WTC11 (cell line): ENCODE data around the gene RIPK1. TPM values are rescaled to one million over a fixed set of nuclear protein-coding genes. Genes with fewer than 3 reads are reported as not detected.
"Not testable (repeated sequence)": the region's sequence is repeated elsewhere in the genome, so short reads cannot be mapped to it uniquely, and the experiment has no call there.

Experiments
- ATAC-seq: fragments of 200-7000 bp; cut with Tn5 transposase; 2 replicates; pipeline ENCODE4 v1.10.0; 2021; ENCODE audit warnings: mild to moderate bottlenecking, moderate library complexity
- CTCF ChIA-PET: fragments of 300-600 bp; sonication (Branson Sonifier 250); formaldehyde crosslinking; loops from one replicate; lab custom pipeline; 2021; ENCODE audit warnings: antibody characterized with exemption; lab: Charles Lee
- POLR2A ChIA-PET: fragments of 350-600 bp; sonication (Branson Sonifier 250); formaldehyde crosslinking; loops from one replicate; lab custom pipeline; 2021; ENCODE audit warnings: antibody characterized with exemption; lab: Charles Lee
- DNase-seq: peaks from one replicate; pipeline ENCODE4 v3.0.0; 2021; ENCODE audit warnings: low spot score
- H3K27ac Mint-ChIP-seq: 2 replicates; pipeline ENCODE4 v1.8.0; 2021; ENCODE audit warnings: mixed read lengths
- H3K27me3 Mint-ChIP-seq: 2 replicates; pipeline ENCODE4 v1.8.0; 2021; ENCODE audit warnings: low read depth, mild to moderate bottlenecking, moderate library complexity, mixed read lengths
- H3K36me3 Mint-ChIP-seq: 2 replicates; pipeline ENCODE4 v1.8.0; 2021; ENCODE audit warnings: mixed read lengths
- H3K4me1 Mint-ChIP-seq: 2 replicates; pipeline ENCODE4 v1.8.0; 2022; ENCODE audit warnings: mixed read lengths
- H3K4me3 Mint-ChIP-seq: 2 replicates; pipeline ENCODE4 v1.8.0; 2021; ENCODE audit warnings: mild to moderate bottlenecking, moderate library complexity, mixed read lengths
- H3K9me3 Mint-ChIP-seq: 2 replicates; pipeline ENCODE4 v1.8.0; 2021; ENCODE audit warnings: mixed read lengths
- AR ChIP-seq: fragments of 250-450 bp; sonication (Bioruptor Pico); IDR thresholded peaks from 2 replicates; pipeline ENCODE4 v1.9.0; 2021; ENCODE audit warnings: mild to moderate bottlenecking
- CBFB ChIP-seq: sonication (generic); formaldehyde crosslinking; IDR thresholded peaks from 2 replicates; pipeline ENCODE4 v1.8.1; 2022; ENCODE audit warnings: mild to moderate bottlenecking, low read depth, missing genetic modification reagents
- E2F4 ChIP-seq: sonication (generic); formaldehyde crosslinking; IDR thresholded peaks from 2 replicates; pipeline ENCODE4 v1.8.1; 2022; ENCODE audit warnings: low read depth, mild to moderate bottlenecking, moderate library complexity, missing genetic modification reagents, borderline replicate concordance
- FOXK1 ChIP-seq: sonication (generic); formaldehyde crosslinking; IDR thresholded peaks from 2 replicates; pipeline ENCODE4 v1.8.0; 2022; ENCODE audit warnings: mild to moderate bottlenecking, moderate library complexity, missing genetic modification reagents
- GABPB1 ChIP-seq: sonication (generic); formaldehyde crosslinking; IDR thresholded peaks from 2 replicates; pipeline ENCODE4 v1.8.1; 2023; ENCODE audit warnings: mild to moderate bottlenecking, missing genetic modification reagents
- GRHL2 ChIP-seq: fragments of 250-450 bp; sonication (Bioruptor Pico); IDR thresholded peaks from 2 replicates; pipeline ENCODE4 v1.8.0; 2022; ENCODE audit warnings: mild to moderate bottlenecking, moderate library complexity; ENCODE audit not compliant: insufficient replicate concordance, severe bottlenecking
- GTF2I ChIP-seq: fragments of 250-450 bp; sonication (Bioruptor Pico); conservative IDR thresholded peaks from 2 replicates; pipeline ENCODE4 v1.4.0; 2021; ENCODE audit warnings: mild to moderate bottlenecking
- MXD4 ChIP-seq: fragments of 250-450 bp; sonication (Bioruptor Pico); IDR thresholded peaks from 2 replicates; pipeline ENCODE4 v1.8.0; 2021; ENCODE audit warnings: mild to moderate bottlenecking, moderate library complexity, borderline replicate concordance
- NFYB ChIP-seq: sonication (generic); formaldehyde crosslinking; conservative IDR thresholded peaks from 2 replicates; pipeline ENCODE4 v1.8.0; 2022; ENCODE audit warnings: low read depth, missing genetic modification reagents
- NR3C1 ChIP-seq: sonication (generic); formaldehyde crosslinking; conservative IDR thresholded peaks from 2 replicates; pipeline ENCODE4 v1.8.1; 2023; ENCODE audit warnings: low read depth, mild to moderate bottlenecking, missing genetic modification reagents
- OVOL2 ChIP-seq: fragments of 250-450 bp; sonication (Bioruptor Pico); IDR thresholded peaks from 2 replicates; pipeline ENCODE4 v1.9.0; 2021; ENCODE audit warnings: mild to moderate bottlenecking, borderline replicate concordance
- RORB ChIP-seq: fragments of 250-450 bp; sonication (Bioruptor Pico); IDR thresholded peaks from 2 replicates; pipeline ENCODE4 v1.9.0; 2021; ENCODE audit warnings: mild to moderate bottlenecking
- SOX15 ChIP-seq: fragments of 250-450 bp; sonication (Bioruptor Pico); IDR thresholded peaks from 2 replicates; pipeline ENCODE4 v1.9.0; 2021; ENCODE audit warnings: mild to moderate bottlenecking
- SP1 ChIP-seq: sonication (generic); formaldehyde crosslinking; conservative IDR thresholded peaks from 2 replicates; pipeline ENCODE4 v1.8.1; 2022; ENCODE audit warnings: missing genetic modification reagents
- ZBTB43 ChIP-seq: sonication (generic); formaldehyde crosslinking; IDR thresholded peaks from 2 replicates; pipeline ENCODE4 v1.8.1; 2023; ENCODE audit warnings: mild to moderate bottlenecking, missing genetic modification reagents
- ZNF138 ChIP-seq: sonication (generic); formaldehyde crosslinking; conservative IDR thresholded peaks from 2 replicates; pipeline ENCODE4 v1.8.1; 2022; ENCODE audit warnings: mild to moderate bottlenecking, moderate library complexity, missing genetic modification reagents
- ZNF232 ChIP-seq: sonication (generic); formaldehyde crosslinking; IDR thresholded peaks from 2 replicates; pipeline ENCODE4 v1.8.0; 2022; ENCODE audit warnings: mild to moderate bottlenecking, missing genetic modification reagents
- ZNF425 ChIP-seq: fragments of 250-450 bp; sonication (Bioruptor Pico); conservative IDR thresholded peaks from 2 replicates; pipeline ENCODE4 v1.9.0; 2021; ENCODE audit warnings: mild to moderate bottlenecking
- total RNA-seq: library from RNA; stranded (reverse); gene quantifications from 3 replicates; pipeline ENCODE4 v1.2.3, GENCODE V29; 2021
- TF ChIP-seq, protein P1 (sequence below): sonication (generic); formaldehyde crosslinking; IDR thresholded peaks from 2 replicates; pipeline ENCODE4 v1.8.0; 2022; ENCODE audit warnings: mild to moderate bottlenecking, missing genetic modification reagents
- TF ChIP-seq, protein P2 (sequence below): sonication (generic); formaldehyde crosslinking; IDR thresholded peaks from 2 replicates; pipeline ENCODE4 v1.8.0; 2023; ENCODE audit warnings: missing genetic modification reagents

The RIPK1 gene
- total RNA-seq, 1 experiment from 2014 or later: 8.7 TPM

DNA sequence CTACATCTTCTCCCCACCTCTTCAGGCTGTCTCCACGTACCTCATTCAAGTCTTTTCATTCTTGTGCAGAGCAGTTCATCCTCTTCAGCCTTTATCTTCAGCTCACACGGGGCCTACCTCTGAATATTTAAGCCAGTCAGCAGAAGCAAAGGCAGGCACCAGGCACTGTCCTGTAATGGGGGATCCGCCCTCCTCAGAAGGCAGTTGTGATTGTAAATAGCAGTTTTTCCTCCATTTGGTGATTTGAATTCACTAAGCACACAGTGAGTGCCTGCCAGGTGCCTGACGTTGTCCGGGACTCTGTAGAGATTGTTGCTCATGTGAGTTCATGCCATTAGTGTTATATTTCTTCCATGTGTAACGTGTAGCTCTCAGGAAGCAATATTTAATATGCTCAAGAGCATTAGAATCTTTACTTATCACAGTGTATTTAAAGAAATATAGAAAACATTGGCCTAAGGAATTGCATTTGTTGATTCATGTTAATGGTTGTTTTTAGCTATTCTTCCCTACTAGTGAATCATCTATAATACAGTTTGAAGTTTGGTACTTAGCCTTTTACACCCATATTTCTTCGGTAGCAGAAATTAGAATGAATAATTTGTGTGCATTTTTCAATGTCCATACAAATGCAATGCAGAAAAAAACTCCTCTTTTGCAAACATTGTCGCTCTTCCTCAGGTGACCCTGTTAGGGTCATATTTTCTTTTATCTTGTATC is 68.2 kb downstream of the RIPK1 start:
- ATAC-seq (peak; percentile 27), DNase-seq (no peak)
- CTCF ChIA-PET: interaction anchor here (1.9 kb wide), 1 partner anchor 115 kb away, joined by 9 read pairs; no protein-coding TSS in a partner anchor
- Mint-ChIP-seq H3K27me3 (no peaks in the 10 kb centered on the region), H3K4me1 (peaks cover 27% of the 10 kb centered on the region), H3K4me3 (no peak overlapping the region), H3K27ac (peak overlapping the region; percentile 41; the same call in 1 of the 2 replicates), H3K36me3 (peaks cover 70% of the 10 kb centered on the region), H3K9me3 (no peaks in the 10 kb centered on the region)
- POLR2A ChIA-PET: no interaction called here
- TF ChIP-seq, protein P1, sequence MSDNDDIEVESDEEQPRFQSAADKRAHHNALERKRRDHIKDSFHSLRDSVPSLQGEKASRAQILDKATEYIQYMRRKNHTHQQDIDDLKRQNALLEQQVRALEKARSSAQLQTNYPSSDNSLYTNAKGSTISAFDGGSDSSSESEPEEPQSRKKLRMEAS (CRISPR knock-in tag): no peak
- TF ChIP-seq ZNF138 (CRISPR knock-in tag): no peak
- TF ChIP-seq GTF2I (CRISPR knock-in tag): no peak
- no peak for TF ChIP-seq ZBTB43 (CRISPR knock-in tag)
- no peak for TF ChIP-seq GRHL2
- TF ChIP-seq RORB (CRISPR knock-in tag): no peak
- no peak for TF ChIP-seq FOXK1 (CRISPR knock-in tag)

GRCh38 chr6:3137057-3137777 is 68.9 kb downstream of the RIPK1 start:
- POLR2A ChIA-PET: no interaction called here
- peak overlapping the region; percentile 41; the same call in 1 of the 2 replicates for H3K27ac Mint-ChIP-seq
- CTCF ChIA-PET: interaction anchor here (1.9 kb wide), 1 partner anchor 114 kb away, joined by 9 read pairs; no protein-coding TSS in a partner anchor
- peaks cover 27% of the 10 kb centered on the region for H3K4me1 Mint-ChIP-seq
- H3K36me3 Mint-ChIP-seq: peaks cover 63% of the 10 kb centered on the region
- TF ChIP-seq, protein P2, sequence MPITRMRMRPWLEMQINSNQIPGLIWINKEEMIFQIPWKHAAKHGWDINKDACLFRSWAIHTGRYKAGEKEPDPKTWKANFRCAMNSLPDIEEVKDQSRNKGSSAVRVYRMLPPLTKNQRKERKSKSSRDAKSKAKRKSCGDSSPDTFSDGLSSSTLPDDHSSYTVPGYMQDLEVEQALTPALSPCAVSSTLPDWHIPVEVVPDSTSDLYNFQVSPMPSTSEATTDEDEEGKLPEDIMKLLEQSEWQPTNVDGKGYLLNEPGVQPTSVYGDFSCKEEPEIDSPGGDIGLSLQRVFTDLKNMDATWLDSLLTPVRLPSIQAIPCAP: no peak
- no peak for TF ChIP-seq E2F4
- no peak for ATAC-seq
- no peaks in the 10 kb centered on the region for H3K9me3 Mint-ChIP-seq
- no peak for DNase-seq
- no peak overlapping the region for H3K4me3 Mint-ChIP-seq
- H3K27me3 Mint-ChIP-seq: no peaks in the 10 kb centered on the region

- ATAC-seq, POLR2A ChIA-PET, CTCF ChIA-PET, DNase-seq, H3K4me3 Mint-ChIP-seq, H3K9me3 Mint-ChIP-seq, H3K27ac Mint-ChIP-seq, H3K27me3 Mint-ChIP-seq: not testable (repeated sequence)
- Mint-ChIP-seq H3K36me3 (peaks cover 56% of the 10 kb centered on the region), H3K4me1 (peaks cover 30% of the 10 kb centered on the region)
- TF ChIP-seq GABPB1: peak; percentile 48; the same call in 1 of the 2 replicates
These were observed 69.6 kb downstream of the RIPK1 start for GRCh38 chr6:3137873-3138272.

- ChIA-PET POLR2A (no interaction called here), CTCF (interaction anchor here (1.2 kb wide), 1 partner anchor 13 kb away, joined by 3 read pairs; no protein-coding TSS in a partner anchor)
- ATAC-seq (no peak), DNase-seq (no peak)
- Mint-ChIP-seq H3K4me1 (peaks cover 32% of the 10 kb centered on the region), H3K27ac (no peak overlapping the region), H3K9me3 (no peaks in the 10 kb centered on the region), H3K4me3 (no peak overlapping the region), H3K36me3 (peaks cover 60% of the 10 kb centered on the region), H3K27me3 (no peaks in the 10 kb centered on the region)
- no peak for TF ChIP-seq ZNF425 (CRISPR knock-in tag)
- TF ChIP-seq SP1 (CRISPR knock-in tag): no peak
- no peak for TF ChIP-seq AR
- TF ChIP-seq MXD4: no peak
- no peak for TF ChIP-seq NR3C1
- TF ChIP-seq ZNF232 (CRISPR knock-in tag): no peak
- no peak for TF ChIP-seq OVOL2 (CRISPR knock-in tag)
- TF ChIP-seq SOX15: no peak
- TF ChIP-seq NFYB: no peak
- TF ChIP-seq CBFB: no peak
These were observed 70.0 kb downstream of the RIPK1 start for GRCh38 chr6:3138341-3138740.
